ENCODE data around the gene CCDC107. TPM values are rescaled to one million over a fixed set of nuclear protein-coding genes. Genes with fewer than 3 reads are reported as not detected.

CCDC107 gene
- total and polyA plus RNA-seq, 9 of the 15 experiments (the other 6 are each of a cell fraction or from before 2014, with no cell fraction given) = 0.35 to 11.3 (median 6.9) TPM; not detected in 1

- TF ChIP-seq ZMIZ1 (IDR thresholded peaks at IDR 0.05; ENCODE audit: low read depth in 2 of 2, low read length in 2 of 2) = no peak
- peak in 1 of 3 experiments; percentile 80; a peak in 2 of 6 replicates for TF ChIP-seq ZBTB11 (CRISPR knock-in tag; IDR thresholded peaks at IDR 0.05)
- TF ChIP-seq SMAD2 (IDR thresholded peaks at IDR 0.05; ENCODE audit: low read depth, low read length) = no peak
- TF ChIP-seq NCOA1 (IDR thresholded peaks at IDR 0.05; ENCODE audit: low read depth) = no peak
- peak; percentile 97 to 98 for TF ChIP-seq MNT (conservative IDR thresholded peaks at IDR 0.05)
- peak; percentile 59; the same call in 1 of the 2 replicates for TF ChIP-seq FOXK1 (CRISPR knock-in tag; IDR thresholded peaks at IDR 0.05; ENCODE audit: borderline replicate concordance)
- TF ChIP-seq ARID3A (IDR thresholded peaks at IDR 0.05; ENCODE audit: borderline replicate concordance, low read depth, low read length) = no peak
- TF ChIP-seq CBFA2T3 (IDR thresholded peaks at IDR 0.05) = 0 out of 2 replicates have a peak, but pooled peaks have one; percentile 5
- no peak for TF ChIP-seq STAT6 (CRISPR knock-in tag; IDR thresholded peaks at IDR 0.05)
- peak; percentile 56; the same call in 1 of the 2 replicates for TF ChIP-seq ETV1 (tag; conservative IDR thresholded peaks at IDR 0.05; ENCODE audit: low read depth)
- peak; percentile 16 for TF ChIP-seq ZFP36 (IDR thresholded peaks at IDR 0.05; ENCODE audit: low read depth, low read length, partially characterized antibody)
- TF ChIP-seq ZNF263 (CRISPR knock-in tag; IDR thresholded peaks at IDR 0.05; ENCODE audit: borderline replicate concordance) = peak; percentile 63; the same call in 1 of the 2 replicates
These were observed 451 bp upstream of the CCDC107 start, which contains the start of gene RMRP (continued) for GRCh38 chr9:35657546-35658136.

Measured in K562 (cell line).